GM18951 (cell line): ENCODE data around the gene RIBC1.
"Not testable (repeated sequence)": the region's sequence is repeated elsewhere in the genome, so short reads cannot be mapped to it uniquely, and the experiment has no call there.

Experiments used
- POLR2A ChIP-seq: IDR thresholded peaks from 4 replicates; pipeline ENCODE4 v1.6.1; 2011; ENCODE audit warnings: mild to moderate bottlenecking; ENCODE audit not compliant: insufficient read length, insufficient read depth; ENCODE audit errors: extremely low read depth
- in situ Hi-C: fragments of 300-500 bp; cut with MboI; formaldehyde crosslinking; loops from one replicate; pipeline ENCODE4 v1.12.0; 2022; ENCODE audit warnings: low sequenced_read_pairs, mixed read lengths, inconsistent platforms; ENCODE audit not compliant: unreplicated experiment

Gene RIBC1

DNA sequence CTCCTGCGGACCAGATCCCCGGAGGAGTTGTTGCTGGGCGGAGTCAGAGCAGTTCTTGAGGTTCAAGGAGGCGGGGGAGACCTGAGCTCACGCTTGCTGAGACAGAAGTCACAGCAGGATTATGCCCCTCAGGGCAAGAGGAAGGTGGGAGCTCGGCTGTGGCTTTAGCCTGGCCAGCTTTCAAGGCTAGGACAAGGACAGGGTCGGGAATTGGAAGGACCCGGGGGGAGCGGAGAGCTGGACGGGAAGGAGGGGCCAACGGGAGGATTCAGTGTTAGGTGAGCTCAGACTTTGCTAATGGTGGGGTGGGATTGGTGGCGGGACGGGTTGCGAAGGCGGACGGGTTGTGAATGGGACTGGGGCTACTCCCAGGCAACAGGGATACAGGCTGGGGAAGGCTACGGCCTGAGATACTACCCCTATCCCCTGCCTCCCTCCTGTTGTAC, at the start of gene RIBC1:
RIBC1 (plus strand) TSS at position 13 of the 446 bp plus-strand sequence. CDS start 3,404 bp downstream, outside the sequence.
- TF ChIP-seq POLR2A: no peak
- in situ Hi-C loops: no loop called here

DNA sequence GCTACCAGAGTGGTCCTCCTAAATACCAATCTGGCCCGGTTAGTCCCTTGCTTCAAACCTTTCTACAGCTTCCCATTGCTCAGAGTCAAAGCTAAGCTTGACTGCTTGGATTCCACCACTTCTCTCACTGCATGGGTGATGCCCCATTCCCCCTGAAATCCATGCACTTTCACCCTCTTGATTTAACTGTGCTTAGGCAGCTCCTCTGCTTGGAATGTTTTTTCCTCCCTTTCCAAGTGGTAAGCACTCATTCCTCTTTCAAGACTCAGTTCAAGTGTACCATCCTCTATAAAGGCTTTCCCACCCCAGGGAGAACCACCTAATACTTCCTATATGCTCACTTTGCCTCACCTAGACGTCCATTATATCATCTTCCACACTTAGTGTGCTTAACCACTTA, 49.4 kb upstream of the RIBC1 start:
- in situ Hi-C loops: no loop called here
- no peak for TF ChIP-seq POLR2A

GRCh38 chrX:53374222-53374820, 48.4 kb upstream of the RIBC1 start:
- in situ Hi-C loops: no loop called here
- no peak for TF ChIP-seq POLR2A

GRCh38 chrX:53374923-53375322, 47.8 kb upstream of the RIBC1 start:
- TF ChIP-seq POLR2A: no peak
- in situ Hi-C loops: no loop called here

DNA sequence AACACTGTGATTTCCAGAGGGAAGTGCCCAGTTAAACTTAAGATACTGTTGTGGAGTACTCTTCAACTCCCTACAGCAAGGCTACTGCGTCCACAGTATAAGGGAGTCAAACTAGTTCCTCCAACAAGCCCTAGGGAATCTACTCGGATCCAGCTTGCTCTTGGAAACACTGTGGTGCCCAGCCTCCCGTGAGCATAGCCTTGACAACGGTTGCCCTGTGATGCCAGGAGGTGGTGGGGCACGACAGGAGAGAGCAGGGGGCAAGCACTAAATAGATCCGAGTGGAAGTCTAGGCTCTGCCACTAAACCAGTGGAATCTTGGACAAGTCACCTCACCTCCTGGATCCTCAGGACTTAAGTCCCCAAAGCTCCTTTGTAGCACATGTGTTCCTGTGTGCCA, 45.8 kb upstream of the RIBC1 start:
- in situ Hi-C loops: no loop called here
- no peak for TF ChIP-seq POLR2A

DNA sequence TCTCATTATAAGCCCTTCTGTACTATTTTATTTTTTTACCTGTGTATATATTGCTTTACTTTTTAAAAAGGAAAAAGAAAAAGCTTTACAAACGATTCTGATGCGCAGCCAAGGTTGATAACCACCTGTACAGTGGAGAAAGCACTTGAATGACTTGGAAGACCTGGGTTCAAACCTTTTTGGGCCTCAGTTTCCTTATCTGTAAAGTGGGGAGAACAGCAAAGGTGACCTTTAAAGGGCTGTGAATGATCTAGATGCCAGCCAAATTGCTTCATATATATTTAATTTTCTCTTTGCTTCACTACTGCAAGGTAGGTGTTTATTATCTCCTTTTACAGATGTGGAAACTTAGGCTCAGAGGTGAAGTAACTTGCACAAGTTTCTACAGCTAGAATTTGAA, 45.2 kb upstream of the RIBC1 start:
- no peak for TF ChIP-seq POLR2A
- in situ Hi-C loops: no loop called here

- in situ Hi-C loops: no loop called here
These were observed 43.5 kb upstream of the RIBC1 start for GRCh38 chrX:53379008-53379710.

GRCh38 chrX:53379747-53380146, 42.9 kb upstream of the RIBC1 start:
- in situ Hi-C loops: no loop called here
- TF ChIP-seq POLR2A: no peak

More at GRCh38 chrX:53379008-53379710, 43.5 kb upstream of the RIBC1 start:
- no peak for TF ChIP-seq POLR2A

DNA sequence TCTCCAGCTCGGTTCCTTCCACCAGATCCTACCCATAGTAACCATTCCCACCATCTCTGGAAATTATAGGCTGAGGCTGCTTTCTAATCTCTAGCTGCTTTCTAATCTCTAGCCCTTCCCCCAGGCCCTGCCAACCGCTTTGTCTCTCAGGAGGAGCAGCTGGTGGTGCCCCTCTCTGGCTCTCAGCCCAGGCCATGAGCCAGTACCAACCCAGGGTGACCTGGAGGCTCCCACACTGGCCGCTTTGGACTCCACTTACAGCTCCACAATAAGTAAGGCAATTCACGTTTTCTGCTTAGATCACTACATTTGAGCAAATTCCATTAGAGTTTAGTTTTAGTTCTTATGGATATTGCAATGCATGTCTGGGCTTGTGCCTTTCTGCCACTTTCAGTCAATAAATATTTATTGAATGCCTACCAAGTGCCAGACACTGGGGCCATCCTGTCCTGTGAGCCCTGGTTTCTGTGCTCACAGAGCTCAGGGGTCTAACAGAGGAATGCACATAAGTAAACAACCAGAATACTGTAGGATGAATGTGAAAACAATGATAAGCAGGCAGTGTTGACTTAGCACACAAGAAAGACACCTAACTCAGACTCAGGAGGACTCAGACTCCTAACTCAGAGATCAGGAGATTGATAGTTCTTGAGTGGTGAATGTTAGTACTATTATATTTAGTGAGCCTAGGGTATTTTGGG, 39.1 kb upstream of the RIBC1 start:
- TF ChIP-seq POLR2A: no peak
- in situ Hi-C loops: no loop called here

DNA sequence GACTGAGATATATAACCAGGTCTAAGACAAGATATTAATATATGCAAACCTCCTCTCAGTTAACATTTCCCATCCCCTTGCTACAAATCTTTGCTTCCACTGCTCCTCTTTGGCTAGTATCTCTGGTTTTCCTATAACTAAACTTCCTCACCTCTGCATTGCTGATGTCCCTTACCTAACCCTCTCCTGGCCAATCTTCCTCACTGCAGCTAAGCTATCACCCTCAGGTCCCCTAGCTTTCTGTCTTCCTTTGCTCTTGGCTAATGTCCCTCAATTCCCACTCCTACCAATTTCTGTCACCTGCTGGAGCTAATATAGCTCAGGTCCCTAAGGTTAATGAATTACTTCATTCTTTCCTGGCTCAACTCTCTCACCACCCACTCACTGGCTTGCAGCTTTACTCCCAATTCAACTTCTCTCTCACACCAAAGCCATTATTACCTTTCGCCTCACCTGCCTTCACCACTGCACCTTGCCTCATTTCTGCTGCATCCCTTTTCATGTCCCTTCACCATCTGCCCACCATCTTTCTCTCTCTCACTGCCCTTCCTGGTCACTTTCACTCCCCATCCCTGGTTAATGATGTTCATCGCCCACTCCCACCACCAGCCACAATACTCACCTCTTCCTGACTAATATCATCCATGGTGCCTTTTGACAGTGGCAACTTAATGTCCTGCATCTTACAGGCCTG, 26.9 kb upstream of the RIBC1 start:
- in situ Hi-C loops: no loop called here
- TF ChIP-seq POLR2A: no peak

DNA sequence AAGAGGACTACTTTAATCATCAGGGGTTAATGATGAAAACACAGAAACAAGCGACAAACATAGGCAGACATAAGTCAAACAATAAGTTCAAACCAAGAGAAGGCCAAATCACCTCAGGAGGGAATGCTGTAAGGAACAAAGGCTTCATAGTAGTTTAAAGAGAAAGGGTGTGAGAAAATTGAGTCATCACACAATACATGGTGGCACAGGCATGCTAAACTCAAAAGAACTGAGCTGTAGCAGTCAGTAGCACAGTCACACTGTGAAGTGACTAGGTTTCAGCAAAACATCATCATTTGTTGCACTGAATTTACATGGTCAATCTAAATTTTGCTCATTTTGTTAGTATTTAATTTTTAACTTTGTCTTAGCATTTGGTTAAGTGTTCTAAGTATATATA, 24.5 kb upstream of the RIBC1 start:
- TF ChIP-seq POLR2A: no peak
- in situ Hi-C loops: no loop called here

- no peak for TF ChIP-seq POLR2A
- in situ Hi-C loops: no loop called here
These were observed 19.1 kb upstream of the RIBC1 start for GRCh38 chrX:53403535-53403934.

GRCh38 chrX:53412446-53412845, 10.2 kb upstream of the RIBC1 start:
- in situ Hi-C loops: no loop called here
- no peak for TF ChIP-seq POLR2A

- in situ Hi-C loops: not testable (repeated sequence)
These were observed 2.3 kb upstream of the RIBC1 start for GRCh38 chrX:53420351-53420750.
